Dermis blood vessel endothelial cell (primary cell): ENCODE data around the gene PTPA. TPM values are rescaled to one million over a fixed set of nuclear protein-coding genes. Genes with fewer than 3 reads are reported as not detected.
A peak's percentile ranks its signal among the peaks of the same experiment; 100 is the strongest.

Source experiments
- DNase-seq: peaks from one replicate; pipeline ENCODE4 v3.0.0; 2010
- total RNA-seq: library from RNA; depleted of rRNA; stranded (reverse); fragments of >200 nt; gene quantifications from 2 replicates; pipeline ENCODE4 v1.2.3, GENCODE V29; 2014

Gene PTPA
- total RNA-seq, 1 donor from 2014 or later = 80.0 TPM

GRCh38 chr9:129084087-129084486 is 27.1 kb upstream of the PTPA start:
- no peak for DNase-seq

- no peak for DNase-seq
These were observed 22.0 kb upstream of the PTPA start for GRCh38 chr9:129089246-129089645.

- DNase-seq = no peak
These were observed 17.4 kb upstream of the PTPA start for GRCh38 chr9:129093602-129094386.

- DNase-seq = no peak
These were observed 16.6 kb upstream of the PTPA start for GRCh38 chr9:129094387-129095169.

DNA sequence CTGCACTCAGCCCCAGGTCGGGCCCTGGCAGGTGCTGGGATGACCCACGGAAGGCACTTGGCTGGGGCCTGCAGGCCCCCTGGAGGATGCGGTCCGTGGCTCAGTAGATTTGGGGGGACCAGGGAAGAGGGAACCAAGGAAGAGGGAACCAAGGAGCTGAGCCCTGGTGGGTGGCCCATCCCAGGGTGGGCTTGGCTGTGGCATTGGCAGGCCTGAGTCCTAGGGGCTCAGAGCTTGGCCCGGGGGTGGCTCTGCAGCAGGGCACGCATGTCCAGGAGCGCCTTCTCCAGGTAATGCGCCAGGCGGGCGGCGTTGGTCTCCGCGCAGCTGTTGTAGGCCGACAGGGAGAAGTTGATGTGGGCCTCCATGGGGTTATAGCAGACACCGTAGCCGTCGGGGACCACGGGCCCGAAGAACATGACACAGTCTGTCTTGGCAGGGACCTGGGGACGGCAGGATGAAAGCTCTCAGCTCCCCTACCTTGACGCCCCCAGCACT is 16.0 kb upstream of the PTPA start:
- no peak for DNase-seq

DNA sequence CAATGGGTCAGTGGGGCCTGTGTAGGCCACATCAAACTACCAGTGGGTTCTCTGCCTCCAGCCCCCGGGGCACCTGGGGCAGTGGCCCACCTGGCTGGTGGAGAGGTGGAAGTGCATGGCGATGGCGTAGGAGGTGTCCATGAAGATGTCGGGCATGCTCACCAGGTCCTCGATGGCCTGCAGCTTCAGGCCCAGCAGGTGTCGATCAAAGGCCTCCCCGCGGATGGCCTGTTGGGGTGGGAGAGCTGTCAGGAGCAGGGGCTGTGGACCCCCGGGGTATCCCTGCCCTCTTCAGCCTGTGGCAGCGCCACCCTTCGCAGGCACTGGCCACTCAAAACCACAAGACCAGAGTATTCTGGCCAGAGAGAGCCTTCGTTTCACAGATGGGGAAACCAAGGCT is 15.3 kb upstream of the PTPA start:
- no peak for DNase-seq

DNA sequence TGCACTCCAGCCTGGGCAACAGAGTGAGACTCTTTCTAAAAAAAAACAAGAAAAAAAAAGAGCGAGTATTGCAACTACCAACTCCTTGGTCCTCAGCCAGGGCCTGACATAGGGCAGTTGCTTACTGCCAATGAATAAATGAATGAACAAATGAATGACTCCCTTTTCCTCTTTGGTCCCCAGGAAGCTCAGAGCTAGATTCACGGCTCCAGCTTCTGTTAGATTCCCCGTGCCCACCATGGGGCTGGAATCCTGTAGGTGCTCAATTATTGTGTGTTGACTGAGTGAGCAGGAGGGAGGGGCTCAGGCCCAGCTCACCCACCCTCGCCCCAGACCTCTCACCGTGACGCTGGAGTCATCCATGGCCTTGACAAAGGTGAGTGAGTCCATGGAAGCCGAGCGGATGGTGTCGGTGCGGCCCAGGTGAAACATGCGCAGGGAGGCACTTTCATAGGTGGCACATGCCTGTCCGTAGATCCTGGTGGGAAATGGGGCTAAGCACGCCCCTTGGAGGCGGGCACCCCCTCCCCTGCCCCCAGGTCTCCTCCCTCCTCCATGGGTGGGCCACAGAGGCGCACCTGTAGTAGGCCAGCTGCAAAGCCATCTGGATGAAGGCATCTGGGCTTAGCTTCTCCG is 13.4 kb upstream of the PTPA start:
- DNase-seq = no peak

- no peak for DNase-seq
These were observed 12.9 kb upstream of the PTPA start for GRCh38 chr9:129098328-129098727.

DNA sequence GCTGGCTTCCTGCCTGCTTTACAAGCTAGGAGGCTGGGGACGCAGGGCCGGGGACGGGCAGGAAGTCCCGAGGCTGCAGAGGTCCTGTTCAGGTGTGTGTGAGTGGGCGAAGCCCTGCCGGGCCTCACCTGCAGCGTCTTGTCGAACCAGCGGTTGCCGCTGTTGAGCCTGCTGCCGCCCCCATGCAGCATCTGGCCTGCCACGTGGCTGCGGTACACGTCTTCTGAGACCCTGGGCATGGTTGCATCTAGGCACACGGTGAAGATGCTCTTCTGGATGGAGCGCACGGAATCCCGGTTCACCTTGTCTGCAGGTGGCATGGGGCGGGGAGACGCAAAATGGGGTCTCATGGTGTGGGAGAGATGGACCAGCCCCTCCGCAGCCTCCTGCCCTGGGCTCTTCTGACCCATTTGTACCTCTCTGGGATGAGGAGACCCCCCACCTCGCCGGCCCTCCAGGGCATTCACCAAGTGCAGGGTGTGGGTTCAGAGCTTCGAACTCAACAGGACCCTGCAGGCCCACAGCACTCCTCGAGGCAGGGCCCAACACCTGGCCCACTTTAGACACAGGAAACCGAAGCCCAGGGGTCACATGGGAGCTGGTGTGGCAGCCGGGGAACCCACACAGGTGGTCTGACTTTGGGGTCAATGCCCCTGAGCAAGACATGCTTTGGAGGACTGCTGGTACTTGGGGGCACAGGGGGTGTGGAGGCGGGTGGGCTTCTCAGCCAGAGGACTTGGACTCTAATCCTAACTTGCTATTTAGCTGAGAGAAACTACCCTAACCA is 10.6 kb upstream of the PTPA start:
- no peak for DNase-seq

- DNase-seq = no peak
These were observed 9.9 kb upstream of the PTPA start for GRCh38 chr9:129101279-129101678.

- DNase-seq = no peak
These were observed 9.1 kb upstream of the PTPA start for GRCh38 chr9:129102095-129102525.

- peak; percentile 70 for DNase-seq
These were observed 8.2 kb upstream of the PTPA start for GRCh38 chr9:129102791-129103594.

- DNase-seq = no peak
These were observed 7.6 kb upstream of the PTPA start for GRCh38 chr9:129103595-129103965.

DNA sequence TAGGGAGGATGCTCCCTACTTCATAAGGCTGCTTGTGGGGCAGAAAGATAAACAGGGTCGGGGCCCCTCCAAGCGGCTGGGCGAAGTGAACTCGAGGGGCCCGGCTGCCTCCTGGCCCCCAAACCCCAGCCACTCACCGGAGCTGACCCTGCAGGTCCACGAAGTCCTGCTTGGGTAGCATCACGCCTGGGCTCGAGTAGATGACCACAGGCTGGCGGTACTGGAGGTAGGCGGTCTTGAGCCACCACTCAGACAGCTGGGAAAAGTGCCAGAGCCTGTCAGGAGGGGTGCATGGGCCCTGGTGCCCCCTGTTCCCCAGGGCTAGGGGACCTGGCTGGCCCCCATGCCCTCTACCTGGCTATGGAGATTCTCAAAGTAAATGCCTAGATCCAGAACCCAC is 7.2 kb upstream of the PTPA start:
- DNase-seq = no peak

GRCh38 chr9:129105857-129106694 is 5.1 kb upstream of the PTPA start:
- no peak for DNase-seq

GRCh38 chr9:129107651-129108050 is 3.6 kb upstream of the PTPA start:
- no peak for DNase-seq

GRCh38 chr9:129108083-129108804 is 3.0 kb upstream of the PTPA start:
- no peak for DNase-seq

DNA sequence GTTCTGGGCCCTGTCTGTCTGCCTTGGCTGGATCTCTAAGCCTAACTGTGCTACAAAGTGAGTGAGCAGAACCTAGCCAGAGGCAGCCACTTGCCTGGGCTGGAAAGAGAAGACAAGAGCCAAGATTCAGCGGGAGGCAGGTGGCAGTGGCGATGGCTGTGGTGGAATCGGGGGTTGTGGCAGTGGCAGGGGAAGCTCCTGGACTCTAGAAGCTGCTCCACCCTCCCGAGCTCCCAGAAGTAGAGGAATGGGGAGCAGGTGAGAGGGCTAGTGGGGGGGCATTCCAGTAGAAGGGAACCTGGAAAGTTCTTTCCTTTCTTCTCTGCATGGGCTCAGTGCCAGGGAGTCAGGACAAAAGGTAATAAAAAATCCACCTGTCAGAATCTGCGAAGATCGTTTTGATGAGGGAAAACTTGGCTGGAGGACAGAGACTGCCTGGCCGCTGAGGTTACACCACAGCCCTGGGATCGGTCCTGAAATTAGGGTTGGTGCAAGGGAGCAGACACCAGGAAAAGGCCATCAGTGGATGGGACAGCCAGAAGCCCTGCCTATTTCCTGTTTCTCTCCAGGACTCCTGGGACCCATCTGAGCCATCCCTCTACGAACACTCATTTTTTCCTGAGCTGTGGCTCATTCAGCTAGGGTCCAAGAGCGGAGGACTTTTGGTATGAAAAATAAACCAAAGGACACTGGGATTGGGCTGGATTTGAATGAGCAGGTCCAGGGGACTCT is 2.2 kb upstream of the PTPA start:
- no peak for DNase-seq

GRCh38 chr9:129109537-129109903 is 1.7 kb upstream of the PTPA start:
- peak; percentile 24 for DNase-seq
